Peyer's patch (tissue), 4 donors: Measurements from ENCODE around the gene STARD10. TPM values are rescaled to one million over a fixed set of nuclear protein-coding genes. Genes with fewer than 3 reads are reported as not detected.

ENCODE experiments used
- DNase-seq, 3 donors: peaks; one replicate each; pipeline ENCODE4 v3.0.0-alpha.2; 2017 to 2019
- H3K27ac ChIP-seq, 4 donors: fragments of 200-600 bp; sonication (generic); one replicate each; pipeline ENCODE4 v1.5.1; 2016 to 2019
- H3K27me3 ChIP-seq, 2 donors: fragments of 200-600 bp; sonication (generic); one replicate each; pipeline ENCODE4 v1.5.1; 2019
- H3K36me3 ChIP-seq, 3 donors: fragments of 200-600 bp; sonication (generic); one replicate each; pipeline ENCODE4 v1.5.1; 2016 to 2019
- H3K4me1 ChIP-seq, 4 donors: fragments of 200-600 bp; sonication (generic); one replicate each; pipeline ENCODE4 v1.5.1; 2016 to 2019
- H3K4me3 ChIP-seq, 4 donors: fragments of 200-600 bp; sonication (generic); 1 replicate in 3 of 4; 2 replicates in 1 of 4; pipeline ENCODE4 v1.5.1; 2016 to 2019; ENCODE audit warnings: mild to moderate bottlenecking in 1 of 4
- H3K9me3 ChIP-seq, 4 donors: fragments of 200-600 bp; sonication (generic); one replicate each; pipeline ENCODE4 v1.5.1; 2016 to 2019; ENCODE audit warnings: mild to moderate bottlenecking in 1 of 4
- CTCF ChIP-seq, 6 experiments: fragments of 450-650 bp in 4 of 6; fragments of 200-600 bp in 2 of 6; sonication (generic) in 1 of 6; IDR thresholded peaks; one replicate each; pipeline ENCODE4 v1.5.1; 2017 to 2019; ENCODE audit warnings: antibody characterized with exemption in 6 of 6, mild to moderate bottlenecking in 3 of 6, moderate library complexity in 1 of 6
- POLR2A ChIP-seq, 2 donors: fragments of 450-650 bp; IDR thresholded peaks; one replicate each; pipeline ENCODE4 v1.5.1; 2017; ENCODE audit warnings: antibody characterized with exemption in 2 of 2, mild to moderate bottlenecking in 2 of 2, moderate library complexity in 2 of 2
- total RNA-seq, 4 donors: library from RNA; depleted of rRNA; stranded (reverse); fragments of >200 nt; gene quantifications; one replicate each; pipeline ENCODE4 v1.1.0, GENCODE V29; 2016

Gene STARD10
- total RNA-seq, result 100 to 1,000 TPM; 118 to 187 (median 168) TPM

GRCh38 chr11:72793425-72794367 is at the start of gene STARD10:
Gene STARD10 (minus strand): TSS chr11:72794047. CDS start chr11:72781181, 12,866 bp downstream.
- peak; percentile 94 to 98 (median 97) for DNase-seq
- H3K36me3 ChIP-seq, result no peaks in the 10 kb centered on the region
- H3K9me3 ChIP-seq, result no peaks in the 10 kb centered on the region
- H3K4me1 ChIP-seq, result peaks cover 0 to 16% (median 9%) of the 10 kb centered on the region in 4 donors
- H3K27me3 ChIP-seq, result no peaks in the 10 kb centered on the region
- peak within 1 kb of the TSS; percentile 57 to 72 (median 66) for H3K4me3 ChIP-seq
- peak within 1 kb of the TSS; percentile 77 to 96 (median 92) for H3K27ac ChIP-seq
- TF ChIP-seq POLR2A (IDR thresholded peaks at IDR 0.05) (no peak), CTCF (IDR thresholded peaks at IDR 0.05) (peak; percentile 98 to 100 (median 99))

GRCh38 chr11:72842653-72843330 is 48.9 kb upstream of the STARD10 start:
- Histone ChIP-seq H3K4me3 (no peak overlapping the region), H3K27ac (no peak overlapping the region), H3K4me1 (no peaks in the 10 kb centered on the region), H3K36me3 (peaks cover 0 to 31% (median 0%) of the 10 kb centered on the region in 3 donors), H3K9me3 (no peaks in the 10 kb centered on the region), H3K27me3 (no peaks in the 10 kb centered on the region)
- TF ChIP-seq CTCF (IDR thresholded peaks at IDR 0.05) (no peak), POLR2A (IDR thresholded peaks at IDR 0.05) (no peak)
- DNase-seq, result no peak

- H3K4me3 ChIP-seq, result no peak overlapping the region
- DNase-seq, result no peak
- no peaks in the 10 kb centered on the region for H3K9me3 ChIP-seq
- H3K4me1 ChIP-seq, result no peaks in the 10 kb centered on the region
- TF ChIP-seq POLR2A (IDR thresholded peaks at IDR 0.05), result no peak
- no peak for TF ChIP-seq CTCF (IDR thresholded peaks at IDR 0.05)
- peaks cover 0 to 31% (median 0%) of the 10 kb centered on the region in 3 donors for H3K36me3 ChIP-seq
- no peaks in the 10 kb centered on the region for H3K27me3 ChIP-seq
- H3K27ac ChIP-seq, result no peak overlapping the region
Observed at GRCh38 chr11:72842126-72842525, 48.3 kb upstream of the STARD10 start.

- no peak for DNase-seq
- H3K4me3 ChIP-seq, result no peak overlapping the region
- no peaks in the 10 kb centered on the region for H3K9me3 ChIP-seq
- no peaks in the 10 kb centered on the region for H3K27me3 ChIP-seq
- peaks cover 0 to 31% (median 0%) of the 10 kb centered on the region in 3 donors for H3K36me3 ChIP-seq
- TF ChIP-seq CTCF (IDR thresholded peaks at IDR 0.05), result no peak
- no peaks in the 10 kb centered on the region for H3K4me1 ChIP-seq
- no peak overlapping the region for H3K27ac ChIP-seq
Observed at GRCh38 chr11:72841397-72841796, 47.5 kb upstream of the STARD10 start.

- TF ChIP-seq CTCF (IDR thresholded peaks at IDR 0.05) (no peak), POLR2A (IDR thresholded peaks at IDR 0.05) (no peak)
- no peaks in the 10 kb centered on the region for H3K9me3 ChIP-seq
- DNase-seq, result no peak
- no peaks in the 10 kb centered on the region for H3K4me1 ChIP-seq
- no peak overlapping the region for H3K4me3 ChIP-seq
- no peaks in the 10 kb centered on the region for H3K27me3 ChIP-seq
- H3K36me3 ChIP-seq, result peaks cover 0 to 31% (median 0%) of the 10 kb centered on the region in 3 donors
- H3K27ac ChIP-seq, result no peak overlapping the region
Observed at GRCh38 chr11:72840780-72841179, 46.9 kb upstream of the STARD10 start.
